Activated naive CD8-positive, alpha-beta T cell treated with anti-CD3 and anti-CD28 coated beads, Interleukin-2, amount 50 U/mL, for 24 hours (primary cell): ENCODE results near the gene PC.

Source experiments
- ATAC-seq: fragments of 150-1000 bp; cut with Tn5 transposase; one replicate; pipeline ENCODE4 v1.10.0; 2021
- DNase-seq: peaks from one replicate; pipeline ENCODE4 v3.0.0; 2021
- H3K27ac Mint-ChIP-seq: one replicate; pipeline ENCODE4 v1.8.0; 2021; ENCODE audit warnings: mild to moderate bottlenecking, mixed read lengths
- H3K27me3 Mint-ChIP-seq: one replicate; pipeline ENCODE4 v1.8.0; 2021; ENCODE audit warnings: mixed read lengths
- H3K36me3 Mint-ChIP-seq: one replicate; pipeline ENCODE4 v1.8.0; 2021; ENCODE audit warnings: low read depth, mixed read lengths
- H3K4me1 Mint-ChIP-seq: one replicate; pipeline ENCODE4 v1.8.0; 2021; ENCODE audit warnings: mixed read lengths
- H3K4me3 Mint-ChIP-seq: one replicate; pipeline ENCODE4 v1.8.0; 2021; ENCODE audit warnings: mild to moderate bottlenecking, moderate library complexity, mixed read lengths
- H3K9me3 Mint-ChIP-seq: one replicate; pipeline ENCODE4 v1.8.0; 2021; ENCODE audit warnings: mixed read lengths

The PC gene

DNA sequence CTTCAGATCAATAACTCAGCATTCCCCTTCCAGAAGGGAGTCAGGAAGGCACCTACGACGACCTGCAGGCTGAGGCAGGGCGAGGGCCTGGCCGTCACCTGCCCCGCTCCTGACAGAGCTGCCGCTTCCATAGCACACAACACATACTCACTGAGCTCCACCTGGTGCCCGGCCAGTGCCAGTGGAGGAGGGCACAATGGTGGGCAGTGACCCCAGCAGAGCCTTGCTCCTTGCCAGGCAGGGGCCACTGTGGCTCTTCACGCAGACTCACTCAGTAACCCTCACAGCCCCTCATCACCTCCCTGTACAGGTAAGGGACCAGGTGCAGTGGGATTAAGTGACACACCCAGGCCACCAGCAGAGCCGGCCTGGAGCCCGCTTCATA lies 76.7 kb downstream of the PC start:
- DNase-seq (no peak), ATAC-seq (no peak)
- Mint-ChIP-seq H3K27me3 (no peaks in the 10 kb centered on the region), H3K9me3 (no peaks in the 10 kb centered on the region), H3K4me3 (no peak overlapping the region), H3K27ac (no peak overlapping the region), H3K36me3 (no peaks in the 10 kb centered on the region), H3K4me1 (peaks cover 12% of the 10 kb centered on the region)

DNA sequence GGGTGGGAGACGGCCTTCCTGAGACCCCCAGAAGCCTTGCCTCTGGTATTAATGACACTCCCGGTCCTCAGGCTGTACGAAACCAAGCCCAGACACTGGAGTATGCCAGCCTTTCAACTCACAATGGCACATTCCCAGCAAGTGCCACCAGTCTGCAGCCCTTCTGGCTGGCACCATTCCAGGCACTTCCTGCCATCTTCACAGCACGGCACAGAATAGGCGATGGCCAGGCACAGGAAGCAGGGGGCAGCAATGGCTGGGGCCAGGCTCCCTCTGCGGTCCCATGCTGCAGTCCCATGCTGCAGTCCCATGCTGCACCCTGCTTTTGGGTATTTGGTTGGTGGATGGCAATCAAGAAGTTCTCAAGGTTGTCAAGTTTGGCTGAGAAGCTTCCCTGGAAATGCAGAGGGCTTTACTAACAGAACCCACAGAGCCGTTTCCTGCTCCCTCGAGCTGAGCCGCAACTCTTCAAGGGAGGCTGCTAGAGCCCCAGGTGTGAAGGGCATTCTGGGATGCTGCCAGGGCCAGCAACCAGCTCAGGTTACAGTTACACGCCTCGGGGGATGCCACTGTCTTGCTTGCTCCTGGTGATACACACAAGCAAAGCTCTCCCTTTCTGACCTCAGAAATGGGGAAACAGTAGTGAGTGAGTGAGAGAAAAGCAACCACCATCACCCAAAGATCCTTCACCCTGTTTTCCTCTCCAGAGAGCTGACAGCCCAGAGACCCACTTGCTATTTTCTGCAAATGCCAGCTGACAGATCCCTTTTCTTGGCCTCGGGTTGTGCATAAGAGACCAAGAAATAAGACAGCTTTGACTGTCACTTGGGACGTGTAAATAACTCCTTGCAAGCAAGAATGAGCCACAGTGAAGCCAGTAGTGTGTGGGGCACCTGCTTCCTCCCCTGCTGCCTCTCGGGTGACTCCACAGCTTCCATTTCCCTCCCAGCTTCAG lies 77.4 kb downstream of the PC start:
- H3K9me3 Mint-ChIP-seq = no peaks in the 10 kb centered on the region
- no peak overlapping the region for H3K4me3 Mint-ChIP-seq
- H3K4me1 Mint-ChIP-seq = peaks cover 12% of the 10 kb centered on the region
- no peak for ATAC-seq
- H3K36me3 Mint-ChIP-seq = no peaks in the 10 kb centered on the region
- H3K27ac Mint-ChIP-seq = no peak overlapping the region
- DNase-seq = no peak
- H3K27me3 Mint-ChIP-seq = no peaks in the 10 kb centered on the region

DNA sequence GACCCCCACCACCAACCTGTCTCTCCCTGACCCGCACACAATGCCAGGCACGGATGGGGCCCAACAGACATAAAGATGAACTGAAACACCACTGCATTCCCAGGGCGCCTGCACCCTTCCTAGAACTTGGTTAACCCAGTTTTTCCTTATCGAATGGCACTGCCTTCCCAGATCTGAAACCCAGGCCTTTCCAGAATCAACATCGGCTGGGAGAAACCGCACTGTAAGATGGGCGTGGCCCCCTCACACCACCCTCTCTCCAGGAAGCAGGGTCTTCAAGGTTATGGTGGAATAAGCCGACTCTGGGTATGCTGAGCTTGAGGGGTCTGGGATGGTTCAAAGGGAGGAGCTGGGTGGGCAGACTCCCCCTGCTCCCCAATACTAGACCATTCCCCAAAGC lies 78.2 kb downstream of the PC start:
- no peaks in the 10 kb centered on the region for H3K36me3 Mint-ChIP-seq
- H3K4me1 Mint-ChIP-seq = peaks cover 12% of the 10 kb centered on the region
- DNase-seq (no peak), ATAC-seq (no peak)
- no peaks in the 10 kb centered on the region for H3K27me3 Mint-ChIP-seq
- H3K9me3 Mint-ChIP-seq = no peaks in the 10 kb centered on the region
- H3K4me3 Mint-ChIP-seq = no peak overlapping the region
- no peak overlapping the region for H3K27ac Mint-ChIP-seq

DNA sequence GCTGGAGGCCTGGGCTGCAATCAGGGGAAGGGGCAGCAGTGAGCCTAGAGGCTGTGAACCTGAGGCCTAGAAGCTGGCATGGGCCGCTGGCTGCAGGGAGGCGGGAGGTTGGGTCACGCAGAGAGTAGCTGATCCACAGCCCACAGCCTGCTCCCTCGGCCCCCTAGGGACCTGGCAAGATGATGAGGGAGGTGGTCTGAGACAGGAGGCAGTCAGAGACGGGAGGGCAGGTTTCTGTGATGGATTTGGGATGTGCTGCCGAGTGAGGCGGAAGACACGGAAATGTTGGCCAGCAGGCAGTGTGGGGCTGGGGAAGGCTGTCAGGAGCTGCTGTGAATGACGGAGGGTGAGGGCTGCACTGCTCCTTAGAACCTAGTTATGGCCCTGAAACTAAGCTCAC lies 78.6 kb downstream of the PC start:
- Mint-ChIP-seq H3K27me3 (peaks cover 1% of the 10 kb centered on the region), H3K4me1 (peaks cover 12% of the 10 kb centered on the region), H3K4me3 (no peak overlapping the region), H3K36me3 (no peaks in the 10 kb centered on the region), H3K9me3 (no peaks in the 10 kb centered on the region), H3K27ac (no peak overlapping the region)
- DNase-seq (no peak), ATAC-seq (no peak)

DNA sequence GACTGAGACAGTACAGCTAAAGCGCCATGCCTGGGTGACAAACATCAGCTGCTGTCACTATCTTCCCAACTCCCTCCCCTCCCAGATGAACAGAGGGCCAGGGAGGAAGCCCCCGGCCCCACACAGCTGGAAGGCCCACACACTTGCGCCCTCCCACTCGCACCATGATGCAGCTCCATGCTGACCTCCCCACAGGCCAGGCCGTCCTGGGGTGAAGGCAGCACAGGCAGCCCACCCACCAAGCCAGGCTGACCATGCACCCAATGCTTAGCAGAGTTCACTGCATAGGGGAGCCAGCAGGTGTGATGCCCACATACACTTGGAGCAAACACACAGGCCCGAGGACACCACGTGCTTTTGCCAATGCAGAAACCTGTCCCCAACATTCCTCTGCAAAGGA lies 79.2 kb downstream of the PC start:
- Mint-ChIP-seq H3K27ac (no peak overlapping the region), H3K27me3 (peaks cover 1% of the 10 kb centered on the region), H3K36me3 (no peaks in the 10 kb centered on the region), H3K4me1 (peaks cover 12% of the 10 kb centered on the region), H3K4me3 (no peak overlapping the region), H3K9me3 (no peaks in the 10 kb centered on the region)
- ATAC-seq = no peak
- DNase-seq = no peak

DNA sequence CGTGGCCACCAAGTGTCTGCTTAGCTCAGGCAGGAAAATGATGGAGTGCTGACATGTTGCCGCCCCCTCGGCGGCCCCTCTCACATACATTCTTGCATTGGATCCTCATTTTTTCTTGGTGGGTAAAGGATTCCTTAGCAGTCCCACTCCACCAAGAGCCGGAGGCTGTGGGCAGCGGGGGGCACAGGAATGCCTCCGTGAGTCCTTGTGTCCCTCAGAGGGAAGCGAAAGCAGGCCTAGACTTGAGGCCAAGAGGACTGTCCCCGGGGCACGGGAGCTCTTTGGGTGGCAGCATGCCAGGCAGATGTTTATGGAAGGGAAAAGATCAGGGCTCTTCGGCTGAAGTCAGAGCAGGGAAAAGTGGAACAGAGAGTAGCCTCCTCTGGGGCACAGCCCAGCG lies 79.7 kb downstream of the PC start:
- no peaks in the 10 kb centered on the region for H3K36me3 Mint-ChIP-seq
- peaks cover 1% of the 10 kb centered on the region for H3K27me3 Mint-ChIP-seq
- H3K9me3 Mint-ChIP-seq = no peaks in the 10 kb centered on the region
- DNase-seq = no peak
- no peak for ATAC-seq
- H3K4me3 Mint-ChIP-seq = no peak overlapping the region
- H3K4me1 Mint-ChIP-seq = peaks cover 12% of the 10 kb centered on the region
- no peak overlapping the region for H3K27ac Mint-ChIP-seq

DNA sequence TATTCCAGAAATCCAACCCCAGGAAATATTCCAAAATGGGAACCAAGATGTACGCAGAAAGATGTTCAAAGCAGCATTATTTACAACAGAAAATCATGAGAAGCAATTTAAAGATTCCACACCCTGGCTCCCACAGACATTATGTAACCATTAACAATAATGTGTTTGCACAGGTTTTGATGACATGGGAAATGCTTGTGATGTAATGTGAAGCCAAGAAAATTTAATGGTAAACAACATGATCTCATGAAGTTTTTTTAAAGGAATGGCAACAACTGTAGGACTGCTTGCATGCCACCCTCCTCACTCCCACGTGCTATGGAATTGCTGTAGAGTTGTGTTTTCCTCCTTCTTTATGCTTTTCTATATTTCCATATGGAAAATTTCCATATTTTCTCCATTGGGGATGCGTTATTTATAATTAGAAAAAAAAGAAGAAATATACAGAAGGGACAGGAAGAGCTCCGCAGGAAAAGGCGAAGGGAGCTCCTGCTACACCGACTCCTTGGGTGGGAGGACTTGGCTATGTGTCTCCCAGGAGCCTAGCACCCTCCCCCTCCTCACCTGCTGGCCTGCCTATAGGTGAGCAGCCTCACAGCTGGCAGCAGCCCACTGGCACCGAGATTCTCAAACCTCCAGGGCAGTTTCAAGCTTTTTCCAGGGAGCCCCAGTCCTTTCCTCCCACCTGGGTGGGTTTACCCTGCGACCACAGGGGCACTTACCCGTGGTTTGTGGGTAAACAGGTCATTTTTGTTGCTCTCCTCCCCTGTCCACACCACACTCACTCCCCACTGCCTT lies 80.4 kb downstream of the PC start:
- H3K27me3 Mint-ChIP-seq = peaks cover 1% of the 10 kb centered on the region
- no peak overlapping the region for H3K4me3 Mint-ChIP-seq
- H3K27ac Mint-ChIP-seq = no peak overlapping the region
- DNase-seq (no peak), ATAC-seq (no peak)
- H3K4me1 Mint-ChIP-seq = peaks cover 10% of the 10 kb centered on the region
- no peaks in the 10 kb centered on the region for H3K9me3 Mint-ChIP-seq
- H3K36me3 Mint-ChIP-seq = no peaks in the 10 kb centered on the region

DNA sequence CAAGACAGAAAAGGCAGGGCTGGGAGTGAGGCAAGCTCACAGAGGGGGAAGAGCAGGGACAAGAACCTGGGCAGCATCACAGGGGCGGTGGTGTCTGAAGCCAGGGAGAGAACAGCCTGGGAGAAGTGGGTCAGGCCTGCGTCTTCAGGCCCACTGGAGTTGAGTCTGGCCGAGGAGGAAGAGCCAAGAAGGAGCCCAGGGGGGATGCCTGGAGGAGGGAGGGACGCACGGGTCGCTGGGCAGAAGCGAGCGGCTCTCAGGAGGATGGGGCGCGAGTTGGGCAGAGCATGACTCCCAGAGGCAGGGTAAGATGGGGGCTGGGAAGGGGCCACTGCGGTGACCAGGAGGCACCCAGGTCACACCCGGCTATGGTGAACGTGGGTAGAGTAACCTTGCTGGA lies 82.8 kb downstream of the PC start:
- ATAC-seq (no peak), DNase-seq (no peak)
- Mint-ChIP-seq H3K27ac (no peak overlapping the region), H3K4me1 (peaks cover 3% of the 10 kb centered on the region), H3K27me3 (peaks cover 1% of the 10 kb centered on the region), H3K4me3 (no peak overlapping the region), H3K36me3 (no peaks in the 10 kb centered on the region), H3K9me3 (no peaks in the 10 kb centered on the region)

DNA sequence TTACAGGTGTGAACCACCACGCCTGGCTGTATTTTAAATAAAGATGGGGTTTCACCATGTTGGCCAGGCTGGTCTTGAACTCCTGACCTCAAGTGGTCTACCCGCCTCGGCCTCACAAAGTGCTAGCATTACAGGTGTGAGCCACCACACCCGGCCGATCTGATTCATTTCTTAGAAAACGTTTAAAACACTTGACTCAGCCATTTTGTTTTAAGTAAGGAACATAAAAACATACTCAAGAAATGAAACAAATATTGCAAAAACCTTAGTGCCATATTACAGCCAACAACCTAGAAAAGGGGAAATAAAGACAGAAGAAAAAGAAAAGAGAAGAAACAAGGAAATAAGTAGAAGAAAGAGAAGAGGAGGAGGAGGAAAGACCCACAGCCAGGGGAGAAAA lies 84.0 kb downstream of the PC start:
- no peaks in the 10 kb centered on the region for H3K36me3 Mint-ChIP-seq
- no peaks in the 10 kb centered on the region for H3K9me3 Mint-ChIP-seq
- H3K27ac Mint-ChIP-seq = no peak overlapping the region
- ATAC-seq (no peak), DNase-seq (no peak)
- H3K4me1 Mint-ChIP-seq = peaks cover 3% of the 10 kb centered on the region
- no peak overlapping the region for H3K4me3 Mint-ChIP-seq
- H3K27me3 Mint-ChIP-seq = peaks cover 1% of the 10 kb centered on the region

DNA sequence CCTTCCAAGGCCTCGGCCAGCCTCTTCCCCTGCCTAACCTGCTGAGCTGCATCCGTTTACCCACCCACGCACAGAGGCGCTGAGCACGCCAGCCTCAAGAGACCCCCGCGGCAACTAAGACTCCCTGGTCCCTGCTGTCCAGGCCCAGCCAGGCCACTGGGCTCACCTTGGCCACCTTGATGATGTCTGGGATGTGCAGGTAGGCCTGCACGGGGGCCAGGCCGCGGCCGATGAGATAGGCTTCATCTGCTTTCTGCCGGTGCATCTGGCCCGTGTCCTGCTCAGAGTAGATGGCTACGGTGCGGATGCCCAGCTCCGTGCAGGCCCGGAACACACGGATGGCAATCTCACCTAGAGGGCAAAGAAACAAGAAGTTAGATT lies 86.7 kb downstream of the PC start:
- H3K4me3 Mint-ChIP-seq = no peak overlapping the region
- H3K27ac Mint-ChIP-seq = no peak overlapping the region

DNA sequence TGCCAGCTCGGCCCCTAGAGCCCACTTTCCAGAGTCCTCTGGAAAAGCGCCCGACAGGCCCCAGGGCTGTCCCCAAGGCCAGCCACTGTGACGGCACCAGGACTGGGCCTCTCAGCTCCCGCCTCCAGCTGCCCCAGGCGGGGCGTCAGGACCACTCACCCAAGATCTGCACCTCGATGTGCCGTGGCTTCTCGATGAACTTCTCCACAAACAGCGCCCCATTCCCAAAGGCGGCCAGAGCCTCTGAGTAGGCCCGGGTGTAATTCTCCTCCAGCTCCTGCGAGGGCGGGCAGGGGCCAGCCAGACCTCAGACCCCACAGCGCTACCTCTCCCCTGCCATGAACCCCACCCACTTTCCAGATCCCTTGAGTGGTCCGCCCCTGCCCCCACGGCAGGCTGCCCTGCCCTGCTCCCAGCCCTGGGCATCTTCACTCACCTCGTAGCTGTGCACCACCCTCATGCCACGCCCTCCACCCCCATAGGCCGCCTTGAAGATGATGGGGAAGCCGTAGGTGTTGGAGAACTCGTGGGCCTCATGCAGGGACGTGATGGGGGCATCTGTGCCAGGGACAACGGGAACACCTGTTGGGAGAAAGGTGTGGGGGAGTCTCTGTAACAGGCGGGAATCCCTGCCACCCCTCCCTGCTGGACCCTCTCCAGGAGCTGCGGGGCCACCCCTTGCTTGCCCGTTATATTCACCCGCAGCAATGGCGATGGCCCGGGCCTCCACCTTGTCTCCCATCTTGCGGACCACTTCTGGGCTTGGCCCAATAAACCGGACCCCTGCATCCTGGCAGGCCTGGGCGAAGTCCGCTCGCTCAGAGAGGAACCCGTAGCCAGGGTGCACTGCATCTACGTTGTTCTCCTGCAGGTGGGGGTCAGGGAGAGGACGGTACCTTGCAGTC lies 87.3 kb downstream of the PC start:
- no peak for ATAC-seq
- DNase-seq = no peak
- Mint-ChIP-seq H3K36me3 (no peaks in the 10 kb centered on the region), H3K9me3 (no peaks in the 10 kb centered on the region), H3K27me3 (peaks cover 1% of the 10 kb centered on the region), H3K4me3 (no peak overlapping the region), H3K4me1 (peaks cover 6% of the 10 kb centered on the region), H3K27ac (no peak overlapping the region)

More for the DNA sequence above, 86.7 kb downstream of the PC start:
- peaks cover 6% of the 10 kb centered on the region for H3K4me1 Mint-ChIP-seq
- no peak for DNase-seq
- no peak for ATAC-seq
- H3K27me3 Mint-ChIP-seq = peaks cover 1% of the 10 kb centered on the region
- no peaks in the 10 kb centered on the region for H3K36me3 Mint-ChIP-seq
- H3K9me3 Mint-ChIP-seq = no peaks in the 10 kb centered on the region

DNA sequence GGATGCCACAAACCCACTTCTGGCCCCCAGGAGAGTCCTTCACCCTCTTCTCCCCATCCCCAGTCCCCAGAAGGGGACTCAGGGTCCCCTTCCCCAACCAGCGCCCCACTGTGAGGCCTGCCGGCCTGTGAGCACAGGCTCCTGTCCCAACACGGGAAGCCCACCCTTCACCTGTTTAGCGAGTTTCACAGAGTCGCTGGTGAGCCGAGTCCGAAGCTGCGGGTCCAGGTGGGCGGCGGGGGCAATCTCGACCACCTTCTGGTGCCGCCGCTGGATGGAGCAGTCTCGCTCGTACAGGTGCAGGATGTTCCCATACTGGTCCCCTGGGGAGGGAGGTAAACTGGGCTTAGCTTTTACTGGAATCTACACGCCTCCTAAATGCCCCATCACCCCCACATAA lies 88.1 kb downstream of the PC start:
- ATAC-seq (no peak), DNase-seq (no peak)
- Mint-ChIP-seq H3K27me3 (peaks cover 1% of the 10 kb centered on the region), H3K9me3 (no peaks in the 10 kb centered on the region), H3K4me1 (peaks cover 6% of the 10 kb centered on the region), H3K4me3 (no peak overlapping the region), H3K36me3 (no peaks in the 10 kb centered on the region), H3K27ac (no peak overlapping the region)

DNA sequence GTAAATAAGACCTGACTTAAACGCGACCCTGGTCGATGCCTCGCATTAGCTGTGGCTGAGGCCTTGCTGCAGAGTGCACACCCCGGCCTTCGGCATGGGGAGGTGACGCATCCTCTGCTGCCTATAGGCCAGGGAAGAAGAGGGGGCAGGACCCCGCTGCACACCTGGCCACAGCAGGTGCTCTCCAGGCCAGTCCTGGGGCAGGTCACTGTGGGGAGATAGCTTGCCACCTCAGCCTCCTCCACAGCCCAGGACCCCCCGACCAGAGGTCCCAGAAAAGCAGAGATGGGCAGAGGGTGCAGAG lies 88.7 kb downstream of the PC start:
- Mint-ChIP-seq H3K36me3 (no peaks in the 10 kb centered on the region), H3K4me3 (no peak overlapping the region), H3K27me3 (no peaks in the 10 kb centered on the region), H3K27ac (no peak overlapping the region), H3K9me3 (no peaks in the 10 kb centered on the region), H3K4me1 (peaks cover 6% of the 10 kb centered on the region)
- ATAC-seq (no peak), DNase-seq (no peak)

DNA sequence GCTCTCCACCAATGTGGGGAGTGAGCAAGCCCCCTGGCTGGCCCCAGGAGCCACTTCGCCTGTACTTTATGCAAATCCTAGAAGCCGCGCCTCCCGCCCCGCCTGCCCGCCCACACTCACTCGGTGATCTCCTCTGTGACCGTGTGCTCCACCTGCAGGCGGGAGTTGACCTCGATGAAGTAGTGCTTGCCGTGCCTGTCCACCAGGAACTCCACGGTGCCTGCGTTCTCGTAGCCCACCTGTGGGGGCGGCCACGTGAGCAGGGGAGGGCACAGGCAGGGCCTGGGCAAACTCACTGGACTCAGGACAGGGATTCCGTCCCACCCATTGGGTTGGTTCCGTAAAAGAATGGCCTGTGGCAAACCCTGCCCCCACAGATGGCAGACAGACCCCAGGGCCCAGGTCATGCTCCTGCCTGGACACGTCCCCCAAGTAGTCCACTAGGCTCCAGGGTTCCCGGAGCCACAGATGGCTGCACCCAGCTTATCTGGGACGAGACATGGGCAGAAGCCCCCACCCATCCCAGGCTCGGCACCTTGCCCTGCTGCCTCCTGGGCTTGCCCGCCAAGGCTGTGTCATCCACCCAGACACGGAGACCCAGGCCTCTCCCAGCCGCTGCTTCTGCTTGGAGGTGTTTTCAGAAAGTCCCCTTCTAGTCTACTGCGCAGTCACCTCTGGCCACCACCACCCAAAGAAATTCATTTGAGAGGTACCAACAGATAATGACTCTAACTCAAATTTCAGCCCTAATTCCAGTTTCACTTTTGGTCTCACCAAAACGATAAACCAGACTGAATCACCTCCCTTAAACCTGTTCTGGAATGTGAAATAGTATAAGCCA lies 89.2 kb downstream of the PC start:
- ATAC-seq = peak; percentile 84
- Mint-ChIP-seq H3K4me3 (no peak overlapping the region), H3K27me3 (no peaks in the 10 kb centered on the region), H3K4me1 (peaks cover 6% of the 10 kb centered on the region), H3K36me3 (no peaks in the 10 kb centered on the region), H3K9me3 (no peaks in the 10 kb centered on the region), H3K27ac (no peak overlapping the region)
- peak; percentile 88 for DNase-seq
